ENCODE results near the gene KCNK15.

The KCNK15 gene

GRCh38 chr20:44704551-44704971 lies 41.1 kb upstream of the KCNK15 start:
- no peaks in the 10 kb centered on the region for H3K27me3 ChIP-seq (ENCODE audit: insufficient read depth, low read length, poor library complexity)
- H3K18ac ChIP-seq (ENCODE audit: low read length) = no peak overlapping the region
- no peak overlapping the region for H4K5ac ChIP-seq (ENCODE audit: low read length)
- no peak overlapping the region for H2BK15ac ChIP-seq (replicated peaks; ENCODE audit: low read depth)
- H3K79me1 ChIP-seq (ENCODE audit: low read length) = no peaks in the 10 kb centered on the region
- no peak overlapping the region for H3K9ac ChIP-seq (ENCODE audit: low read length)
- no peak for DNase-seq
- WGBS (ENCODE audit: extremely low coverage, insufficient coverage, low lambda C conversion rate) = no CpG with 5 or more reads among the region's 4 CpGs
- no peak overlapping the region for H3K4me3 ChIP-seq (ENCODE audit: low read length)
- no peak overlapping the region for H2BK120ac ChIP-seq (ENCODE audit: low read depth, low read length)
- H3K56ac ChIP-seq (ENCODE audit: low read length) = no peak overlapping the region
- no peak overlapping the region for H3K27ac ChIP-seq (ENCODE audit: low read depth, low read length)
- no peak overlapping the region for H2AK5ac ChIP-seq (ENCODE audit: low read length)
- no peaks in the 10 kb centered on the region for H3K4me1 ChIP-seq (ENCODE audit: control insufficient read depth, low read depth, low read length)
- H3K23ac ChIP-seq (ENCODE audit: low read length) = no peak overlapping the region
- H4K8ac ChIP-seq (ENCODE audit: low read depth, low read length) = no peak overlapping the region
- no peaks in the 10 kb centered on the region for H3K36me3 ChIP-seq (ENCODE audit: control insufficient read depth, insufficient read depth, low read length)
- H3K4me2 ChIP-seq (ENCODE audit: low read length) = no peak overlapping the region
- H2BK5ac ChIP-seq (ENCODE audit: low read length) = no peak overlapping the region
- H3K79me2 ChIP-seq (ENCODE audit: control insufficient read depth, insufficient read depth, low read length) = no peaks in the 10 kb centered on the region
- H3K4ac ChIP-seq (ENCODE audit: low read depth, low read length) = no peak overlapping the region

GRCh38 chr20:44705364-44706094 lies 40.1 kb upstream of the KCNK15 start:
- Histone ChIP-seq H3K4me3 (ENCODE audit: low read length) (no peak overlapping the region), H3K56ac (ENCODE audit: low read length) (no peak overlapping the region), H2BK15ac (replicated peaks; ENCODE audit: low read depth) (no peak overlapping the region), H2AK5ac (ENCODE audit: low read length) (no peak overlapping the region), H2BK5ac (ENCODE audit: low read length) (no peak overlapping the region), H2BK120ac (ENCODE audit: low read depth, low read length) (no peak overlapping the region), H3K27me3 (ENCODE audit: insufficient read depth, low read length, poor library complexity) (no peaks in the 10 kb centered on the region), H3K79me2 (ENCODE audit: control insufficient read depth, insufficient read depth, low read length) (no peaks in the 10 kb centered on the region), H4K8ac (ENCODE audit: low read depth, low read length) (no peak overlapping the region), H3K18ac (ENCODE audit: low read length) (no peak overlapping the region), H3K4me1 (ENCODE audit: control insufficient read depth, low read depth, low read length) (no peaks in the 10 kb centered on the region), H3K79me1 (ENCODE audit: low read length) (no peaks in the 10 kb centered on the region), H3K27ac (ENCODE audit: low read depth, low read length) (no peak overlapping the region), H3K23ac (ENCODE audit: low read length) (no peak overlapping the region), H3K36me3 (ENCODE audit: control insufficient read depth, insufficient read depth, low read length) (no peaks in the 10 kb centered on the region), H4K5ac (ENCODE audit: low read length) (no peak overlapping the region), H3K9ac (ENCODE audit: low read length) (no peak overlapping the region), H3K4ac (ENCODE audit: low read depth, low read length) (no peak overlapping the region), H3K4me2 (ENCODE audit: low read length) (no peak overlapping the region)
- no CpG with 5 or more reads among the region's 4 CpGs for WGBS (ENCODE audit: extremely low coverage, insufficient coverage, low lambda C conversion rate)
- no peak for DNase-seq

- no peak overlapping the region for H3K27ac ChIP-seq (ENCODE audit: low read depth, low read length)
- H2BK5ac ChIP-seq (ENCODE audit: low read length) = no peak overlapping the region
- no peaks in the 10 kb centered on the region for H3K27me3 ChIP-seq (ENCODE audit: insufficient read depth, low read length, poor library complexity)
- no peak overlapping the region for H3K4me3 ChIP-seq (ENCODE audit: low read length)
- H3K23ac ChIP-seq (ENCODE audit: low read length) = no peak overlapping the region
- no peak overlapping the region for H3K9ac ChIP-seq (ENCODE audit: low read length)
- no peak overlapping the region for H4K8ac ChIP-seq (ENCODE audit: low read depth, low read length)
- no peak overlapping the region for H3K4me2 ChIP-seq (ENCODE audit: low read length)
- no peak for DNase-seq
- no peak overlapping the region for H2BK120ac ChIP-seq (ENCODE audit: low read depth, low read length)
- H3K18ac ChIP-seq (ENCODE audit: low read length) = no peak overlapping the region
- WGBS (ENCODE audit: extremely low coverage, insufficient coverage, low lambda C conversion rate) = no CpG with 5 or more reads among the region's 10 CpGs
- no peak overlapping the region for H4K5ac ChIP-seq (ENCODE audit: low read length)
- no peak overlapping the region for H2BK15ac ChIP-seq (replicated peaks; ENCODE audit: low read depth)
- no peak overlapping the region for H3K4ac ChIP-seq (ENCODE audit: low read depth, low read length)
- no peak overlapping the region for H2AK5ac ChIP-seq (ENCODE audit: low read length)
- no peak overlapping the region for H3K56ac ChIP-seq (ENCODE audit: low read length)
- no peaks in the 10 kb centered on the region for H3K79me1 ChIP-seq (ENCODE audit: low read length)
- no peaks in the 10 kb centered on the region for H3K4me1 ChIP-seq (ENCODE audit: control insufficient read depth, low read depth, low read length)
- no peaks in the 10 kb centered on the region for H3K79me2 ChIP-seq (ENCODE audit: control insufficient read depth, insufficient read depth, low read length)
- H3K36me3 ChIP-seq (ENCODE audit: control insufficient read depth, insufficient read depth, low read length) = no peaks in the 10 kb centered on the region
These were observed 39.2 kb upstream of the KCNK15 start for GRCh38 chr20:44706301-44707017.

DNA sequence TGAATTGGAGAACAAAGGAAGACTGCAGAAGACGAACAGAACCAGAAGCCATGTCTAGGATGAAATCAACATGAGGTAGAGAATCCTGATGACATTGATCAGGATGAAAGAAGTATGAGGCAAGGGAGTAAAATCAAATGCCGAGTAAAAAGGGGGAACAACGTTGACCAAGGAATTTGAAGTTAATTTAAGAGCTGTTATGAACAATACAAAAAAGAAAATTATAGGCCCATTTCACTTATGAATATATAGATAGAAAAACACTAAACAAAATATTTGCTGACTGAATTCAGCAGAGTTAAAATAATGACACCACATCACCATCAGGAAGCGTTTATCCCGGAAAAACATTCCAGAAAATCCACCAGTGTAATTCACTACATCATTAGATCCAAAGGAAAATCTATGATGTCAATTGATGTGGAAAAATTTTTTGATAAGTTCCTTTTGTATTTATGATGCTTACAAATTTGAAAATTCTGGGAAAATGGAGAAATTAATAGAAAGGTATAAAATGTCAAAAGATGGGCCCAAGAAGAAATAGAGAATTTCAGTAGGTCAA lies 38.6 kb upstream of the KCNK15 start:
- H2BK120ac ChIP-seq (ENCODE audit: low read depth, low read length) = no peak overlapping the region
- no peak overlapping the region for H3K9ac ChIP-seq (ENCODE audit: low read length)
- H3K4ac ChIP-seq (ENCODE audit: low read depth, low read length) = no peak overlapping the region
- H2BK5ac ChIP-seq (ENCODE audit: low read length) = no peak overlapping the region
- H2BK15ac ChIP-seq (replicated peaks; ENCODE audit: low read depth) = no peak overlapping the region
- no peak overlapping the region for H3K23ac ChIP-seq (ENCODE audit: low read length)
- H3K4me1 ChIP-seq (ENCODE audit: control insufficient read depth, low read depth, low read length) = no peaks in the 10 kb centered on the region
- no peak overlapping the region for H2AK5ac ChIP-seq (ENCODE audit: low read length)
- H3K56ac ChIP-seq (ENCODE audit: low read length) = no peak overlapping the region
- no peak overlapping the region for H3K18ac ChIP-seq (ENCODE audit: low read length)
- DNase-seq = no peak
- no peak overlapping the region for H3K27ac ChIP-seq (ENCODE audit: low read depth, low read length)
- no peaks in the 10 kb centered on the region for H3K27me3 ChIP-seq (ENCODE audit: insufficient read depth, low read length, poor library complexity)
- no CpG with 5 or more reads among the region's 5 CpGs for WGBS (ENCODE audit: extremely low coverage, insufficient coverage, low lambda C conversion rate)
- H3K36me3 ChIP-seq (ENCODE audit: control insufficient read depth, insufficient read depth, low read length) = no peaks in the 10 kb centered on the region
- H4K8ac ChIP-seq (ENCODE audit: low read depth, low read length) = no peak overlapping the region
- no peak overlapping the region for H3K4me2 ChIP-seq (ENCODE audit: low read length)
- no peaks in the 10 kb centered on the region for H3K79me1 ChIP-seq (ENCODE audit: low read length)
- H3K4me3 ChIP-seq (ENCODE audit: low read length) = no peak overlapping the region
- H3K79me2 ChIP-seq (ENCODE audit: control insufficient read depth, insufficient read depth, low read length) = no peaks in the 10 kb centered on the region
- no peak overlapping the region for H4K5ac ChIP-seq (ENCODE audit: low read length)

DNA sequence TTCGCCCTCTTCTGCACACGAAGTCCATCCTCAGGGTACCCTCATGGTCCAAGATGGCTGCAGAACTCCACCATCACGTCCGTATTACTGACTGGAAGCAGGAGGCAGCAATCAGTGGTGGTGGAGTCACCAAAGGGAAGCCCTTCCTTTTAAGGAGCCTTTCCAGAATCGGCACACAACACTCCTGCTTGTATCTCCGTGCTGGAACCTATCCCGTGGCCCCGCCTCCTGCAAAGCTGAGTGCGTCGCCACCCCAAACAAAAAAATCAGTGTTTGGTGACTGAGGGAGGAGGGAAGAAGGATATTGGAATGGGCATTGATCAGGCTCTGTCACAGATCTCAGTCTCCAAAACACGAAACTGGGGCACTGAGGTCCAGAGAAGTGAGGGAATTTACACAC lies 36.3 kb upstream of the KCNK15 start:
- Histone ChIP-seq H2BK15ac (replicated peaks; ENCODE audit: low read depth) (no peak overlapping the region), H4K8ac (ENCODE audit: low read depth, low read length) (no peak overlapping the region), H3K79me1 (ENCODE audit: low read length) (no peaks in the 10 kb centered on the region), H3K27ac (ENCODE audit: low read depth, low read length) (no peak overlapping the region), H4K5ac (ENCODE audit: low read length) (no peak overlapping the region), H3K36me3 (ENCODE audit: control insufficient read depth, insufficient read depth, low read length) (no peaks in the 10 kb centered on the region), H3K79me2 (ENCODE audit: control insufficient read depth, insufficient read depth, low read length) (no peaks in the 10 kb centered on the region), H3K18ac (ENCODE audit: low read length) (no peak overlapping the region), H3K4me2 (ENCODE audit: low read length) (no peak overlapping the region), H2AK5ac (ENCODE audit: low read length) (no peak overlapping the region), H3K56ac (ENCODE audit: low read length) (no peak overlapping the region), H3K4me3 (ENCODE audit: low read length) (no peak overlapping the region), H3K4me1 (ENCODE audit: control insufficient read depth, low read depth, low read length) (no peaks in the 10 kb centered on the region), H3K27me3 (ENCODE audit: insufficient read depth, low read length, poor library complexity) (no peaks in the 10 kb centered on the region), H3K9ac (ENCODE audit: low read length) (no peak overlapping the region), H2BK120ac (ENCODE audit: low read depth, low read length) (no peak overlapping the region), H2BK5ac (ENCODE audit: low read length) (no peak overlapping the region), H3K4ac (ENCODE audit: low read depth, low read length) (no peak overlapping the region), H3K23ac (ENCODE audit: low read length) (no peak overlapping the region)
- no peak for DNase-seq
- WGBS (ENCODE audit: extremely low coverage, insufficient coverage, low lambda C conversion rate) = no CpG with 5 or more reads among the region's 11 CpGs

Data from mesendoderm (in vitro differentiated cells).